ENCODE data around the gene IZUMO1R.

GRCh38 chr11:94297985-94298576 is 6.3 kb upstream of the IZUMO1R start:
- TF ChIP-seq CTCF (conservative IDR thresholded peaks at IDR 0.05; ENCODE audit: low read depth, low read length) (no peak), NFE2L2 (IDR thresholded peaks at IDR 0.05; ENCODE audit: low read depth, low read length) (no peak), RAD21 (IDR thresholded peaks at IDR 0.05; ENCODE audit: low read length) (no peak)

All from IMR-90 (cell line).